Measurements from ENCODE around the gene RPP30. TPM values are rescaled to one million over a fixed set of nuclear protein-coding genes. Genes with fewer than 3 reads are reported as not detected.

Gene RPP30
- total and polyA plus RNA-seq, 9 of the 15 experiments (the other 6 are each of a cell fraction or from before 2014, with no cell fraction given), result 37.3 to 170 (median 69.1) TPM

DNA sequence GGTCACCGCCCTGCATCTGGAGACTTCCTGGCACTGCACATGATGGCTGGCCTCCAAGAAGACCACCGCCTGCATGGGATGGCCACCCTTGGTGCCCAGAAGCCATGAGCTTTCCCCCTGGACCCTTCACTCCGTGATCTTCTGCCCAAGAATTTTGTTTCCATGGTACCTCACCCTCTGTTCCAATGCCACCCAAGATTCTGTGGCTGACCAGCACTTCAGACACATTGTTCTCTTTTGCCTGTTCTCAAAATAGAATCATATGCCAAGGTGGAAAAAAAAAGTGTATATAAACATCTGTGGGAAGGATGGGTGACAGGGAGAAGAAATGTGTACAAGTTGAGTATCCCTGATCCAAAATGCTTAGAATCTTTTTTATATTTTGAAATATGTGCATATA lies 26.0 kb upstream of the RPP30 start:
- Histone ChIP-seq H2AFZ (ENCODE audit: low read depth, low read length) (no peak overlapping the region), H3K9ac (ENCODE audit: insufficient read depth in 1 of 2, low read depth in 2 of 2, low read length in 2 of 2) (no peak overlapping the region), H3K9me3 (replicated peaks; ENCODE audit: control insufficient read depth, insufficient read depth, low read depth, low read length) (no peaks in the 10 kb centered on the region; the same call in 1 of the 2 replicates), H3K9me1 (ENCODE audit: control insufficient read depth, insufficient read depth, low read length) (no peaks in the 10 kb centered on the region), H3K36me3 (ENCODE audit: control insufficient read depth, insufficient read depth, low read length) (no peaks in the 10 kb centered on the region), H3K4me3 (no peak overlapping the region), H4K20me1 (replicated peaks; ENCODE audit: control insufficient read depth, insufficient read depth, low read length) (no peaks in the 10 kb centered on the region), H3K27ac (ENCODE audit: extremely low read depth, low read depth, low read length) (no peak overlapping the region), H3K79me2 (ENCODE audit: control insufficient read depth, insufficient read depth, low read length) (no peaks in the 10 kb centered on the region), H3K4me1 (replicated peaks in 1 of 2; ENCODE audit: control insufficient read depth in 2 of 2, insufficient read depth in 2 of 2, low read length in 2 of 2) (no peaks in the 10 kb centered on the region), H3K27me3 (ENCODE audit: control insufficient read depth in 2 of 2, insufficient read depth in 2 of 2, low read length in 2 of 2) (no peaks in the 10 kb centered on the region), H3K4me2 (ENCODE audit: insufficient read depth, low read length) (no peak overlapping the region)
- in situ Hi-C loops (cut with MboI), result no loop called here
- DNase-seq (ENCODE audit: extremely low read depth in 1 of 4, low spot score in 3 of 4) (no peak), FAIRE-seq (no peak), ATAC-seq (no peak)
- intact Hi-C loops (cut with micrococcal nuclease), result no loop called here
- TF ChIP-seq ZNF77 (CRISPR knock-in tag; IDR thresholded peaks at IDR 0.05) (no peak), L3MBTL2 (IDR thresholded peaks at IDR 0.05) (no peak), KDM4B (IDR thresholded peaks at IDR 0.05; ENCODE audit: borderline replicate concordance in 2 of 2, low read depth in 1 of 2) (no peak), RHOXF2B (CRISPR knock-in tag; conservative IDR thresholded peaks at IDR 0.05) (no peak), BRF2 (IDR thresholded peaks at IDR 0.05; ENCODE audit: borderline replicate concordance, insufficient read depth, insufficient read length) (no peak), SMARCE1 (IDR thresholded peaks at IDR 0.05) (no peak), PATZ1 (CRISPR knock-in tag; IDR thresholded peaks at IDR 0.05; ENCODE audit: borderline replicate concordance) (no peak), RBM34 (IDR thresholded peaks at IDR 0.05; ENCODE audit: borderline replicate concordance, insufficient read depth, low read length) (no peak), MTA1 (IDR thresholded peaks at IDR 0.05; ENCODE audit: borderline replicate concordance) (no peak), NR2C1 (IDR thresholded peaks at IDR 0.05) (no peak), NR2C1 (tag; IDR thresholded peaks at IDR 0.05) (no peak), ZKSCAN8 (CRISPR knock-in tag; IDR thresholded peaks at IDR 0.05) (no peak), SAFB (IDR thresholded peaks at IDR 0.05; ENCODE audit: borderline replicate concordance, low read depth, low read length) (no peak), EP400 (IDR thresholded peaks at IDR 0.05) (no peak), DMBX1 (CRISPR knock-in tag; IDR thresholded peaks at IDR 0.05; ENCODE audit: borderline replicate concordance) (no peak), ZNF408 (CRISPR knock-in tag; IDR thresholded peaks at IDR 0.05; ENCODE audit: low read depth) (no peak)
- ChIA-PET POLR2A (no interaction called here), CTCF (ENCODE audit: low intra/inter-chr PET ratio) (no interaction called here)
- WGBS (ENCODE audit: insufficient coverage, low coverage, missing lambda C conversion rate), result 6% methylated on average over 3 of the region's 3 CpGs
- BruUV-seq (replicated peaks), result no TSS peak

All from K562 (cell line).